Endothelial cell of umbilical vein (primary cell): ENCODE measurements around the gene SNX19. TPM values are rescaled to one million over a fixed set of nuclear protein-coding genes. Genes with fewer than 3 reads are reported as not detected.

Source experiments
- BruUV-seq: library from RNA; stranded (reverse); fragments of 400-500 nt; replicated peaks from 2 replicates; lab custom pipeline; 2021; lab: Mats Ljungman, UMichigan
- CTCF ChIA-PET: fragments of 300-600, 350-600 bp; sonication (Branson Sonifier 250); formaldehyde crosslinking; loops from one replicate; lab custom pipeline; 2021; ENCODE audit warnings: antibody characterized with exemption, inconsistent platforms; lab: Charles Lee
- POLR2A ChIA-PET: fragments of 300-600, 350-600 bp; sonication (Branson Sonifier 250); formaldehyde crosslinking; loops from one replicate; lab custom pipeline; 2021; ENCODE audit warnings: antibody characterized with exemption, inconsistent platforms; lab: Charles Lee
- DNase-seq: peaks from one replicate; pipeline ENCODE4 v3.0.0-alpha.2; 2011; ENCODE audit warnings: low read depth, low spot score
- FAIRE-seq: peaks from 2 replicates; lab custom pipeline; 2011; peaks lifted over from hg19 to GRCh38; lab: Jason Lieb, UNC
- H2AFZ ChIP-seq: 2 replicates; pipeline ENCODE4 v1.6.0; 2012; ENCODE audit warnings: low read depth, low read length, control low read depth, inconsistent platforms
- H3K27ac ChIP-seq: 2 replicates; pipeline ENCODE4 v1.5.1; 2011; ENCODE audit warnings: low read depth, mild to moderate bottlenecking, control low read depth, low read length, moderate library complexity; ENCODE audit not compliant: insufficient read depth
- H3K27me3 ChIP-seq, 2 experiments: 2 replicates each; pipeline versions ENCODE4 v1.6.0 to v1.6.1; 2011; ENCODE audit warnings: low read length in 2 of 2, mixed read lengths in 1 of 2; ENCODE audit not compliant: control insufficient read depth in 2 of 2, insufficient read depth in 2 of 2
- H3K36me3 ChIP-seq, 2 experiments: 2 replicates in 1 of 2; 3 replicates in 1 of 2; pipeline ENCODE4 v1.5.1; 2011; ENCODE audit warnings: low read length in 2 of 2, mild to moderate bottlenecking in 1 of 2, moderate library complexity in 1 of 2; ENCODE audit not compliant: control insufficient read depth in 2 of 2, insufficient read depth in 2 of 2; ENCODE audit errors: extremely low read depth in 1 of 2
- H3K4me1 ChIP-seq: 3 replicates; pipeline ENCODE4 v1.5.1; 2011; ENCODE audit warnings: mild to moderate bottlenecking, low read length; ENCODE audit not compliant: control insufficient read depth, insufficient read depth; ENCODE audit errors: extremely low read depth
- H3K4me2 ChIP-seq: 2 replicates; pipeline ENCODE4 v1.6.1; 2011; ENCODE audit warnings: low read length, control low read depth, mixed read lengths; ENCODE audit not compliant: insufficient read depth
- H3K4me3 ChIP-seq, 3 experiments: fragments of 200-600 bp in 1 of 3; sonication (generic), shearing (Covaris generic) in 1 of 3; replicated peaks in 1 of 3; 2 replicates each; pipeline ENCODE4 v1.5.1; 2011 to 2016; ENCODE audit warnings: control low read depth in 3 of 3, low read length in 3 of 3, mild to moderate bottlenecking in 2 of 3, inconsistent platforms in 1 of 3, low read depth in 1 of 3, moderate library complexity in 1 of 3; ENCODE audit not compliant: insufficient read depth in 1 of 3
- H3K79me2 ChIP-seq: 2 replicates; pipeline ENCODE4 v1.6.0; 2012; ENCODE audit warnings: low read length, inconsistent platforms; ENCODE audit not compliant: control insufficient read depth, insufficient read depth
- H3K9ac ChIP-seq: replicated peaks from 2 replicates; pipeline ENCODE3; 2011; ENCODE audit warnings: low read length, control low read depth; ENCODE audit not compliant: insufficient read depth; ENCODE audit errors: extremely low read depth
- H3K9me1 ChIP-seq: replicated peaks from 3 replicates; pipeline ENCODE4 v1.6.0; 2011; ENCODE audit warnings: mild to moderate bottlenecking, low read length; ENCODE audit not compliant: control insufficient read depth, insufficient read depth; ENCODE audit errors: extremely low read depth
- H3K9me3 ChIP-seq: replicated peaks from 2 replicates; pipeline ENCODE4 v1.5.1; 2012; ENCODE audit warnings: low read length, inconsistent platforms; ENCODE audit not compliant: control insufficient read depth, insufficient read depth
- H4K20me1 ChIP-seq: replicated peaks from 2 replicates; pipeline ENCODE3; 2011; ENCODE audit warnings: mild to moderate bottlenecking, low read length; ENCODE audit not compliant: control insufficient read depth, insufficient read depth; ENCODE audit errors: extremely low read depth
- CTCF ChIP-seq, 2 donors: IDR thresholded peaks; 1 replicate in 1 of 2; 2 replicates in 1 of 2; pipeline ENCODE4 v1.5.1; 2011; ENCODE audit warnings: low read length in 2 of 2, mild to moderate bottlenecking in 2 of 2, moderate library complexity in 2 of 2, control low read depth in 1 of 2, inconsistent platforms in 1 of 2, low read depth in 1 of 2; ENCODE audit not compliant: insufficient read depth in 1 of 2; ENCODE audit errors: extremely low read depth in 1 of 2
- EZH2 ChIP-seq: IDR thresholded peaks from 2 replicates; pipeline ENCODE4 v1.6.1; 2012; ENCODE audit warnings: borderline replicate concordance, low read depth, mild to moderate bottlenecking, moderate library complexity, low read length, inconsistent platforms; ENCODE audit not compliant: severe bottlenecking
- FOS ChIP-seq: IDR thresholded peaks from 2 replicates; pipeline ENCODE4 v1.6.1; 2011; ENCODE audit warnings: mild to moderate bottlenecking, low read length, moderate library complexity, borderline replicate concordance; ENCODE audit not compliant: insufficient read depth
- GATA2 ChIP-seq: IDR thresholded peaks from 2 replicates; pipeline ENCODE4 v1.7.0; 2011; ENCODE audit warnings: low read depth, mild to moderate bottlenecking, moderate library complexity, mixed read lengths, low read length; ENCODE audit not compliant: insufficient read length, insufficient read depth
- JUN ChIP-seq: IDR thresholded peaks from 2 replicates; pipeline ENCODE4 v1.6.1; 2011; ENCODE audit warnings: borderline replicate concordance, low read depth; ENCODE audit not compliant: insufficient read length, insufficient read depth
- MAX ChIP-seq: IDR thresholded peaks from 2 replicates; pipeline ENCODE4 v1.6.1; 2011; ENCODE audit not compliant: insufficient read depth, insufficient read length
- MYC ChIP-seq: IDR thresholded peaks from one replicate; pipeline ENCODE4 v1.6.1; 2011; ENCODE audit warnings: mild to moderate bottlenecking, low read depth, low read length
- POLR2A ChIP-seq: IDR thresholded peaks from 2 replicates; pipeline ENCODE4 v1.6.1; 2012; ENCODE audit warnings: low read depth, mild to moderate bottlenecking, control low read depth, low read length
- POLR2AphosphoS5 ChIP-seq: IDR thresholded peaks from 2 replicates; pipeline ENCODE4 v1.6.1; 2012; ENCODE audit warnings: low read depth, mild to moderate bottlenecking, control low read depth, low read length, moderate library complexity; ENCODE audit not compliant: insufficient read depth
- dilution Hi-C: fragments of 300-500 bp; cut with MboI; formaldehyde crosslinking; loops from one replicate; pipeline ENCODE4 v1.15.0; 2019; ENCODE audit warnings: low sequenced_read_pairs; ENCODE audit not compliant: extremely low pct_ligation_motif_present
- intact Hi-C: fragments of 100-400 bp; cut with micrococcal nuclease; formaldehyde crosslinking; loops from one replicate; pipeline ENCODE4 v1.10.0; 2022
- polyA plus RNA-seq, 4 experiments: library from polyadenylated mRNA; depleted of rRNA in 3 of 4; stranded (reverse) in 3 of 4; unstranded in 1 of 4; fragments of >200 nt; gene quantifications; 2 replicates each; pipeline versions ENCODE4 v1.2.1 to v1.2.3, GENCODE V29; 2011 to 2012; ENCODE audit warnings: missing spikeins in 1 of 4
- total RNA-seq: library from RNA; stranded (reverse); gene quantifications from 2 replicates; pipeline ENCODE4 v1.2.3, GENCODE V29; 2021

SNX19 gene
- total and polyA plus RNA-seq, 2 donors (not counting 3 experiments of a cell fraction or from before 2014, with no cell fraction given), result 37.4 to 49.8 TPM

- no peak overlapping the region for H3K27ac ChIP-seq
- H3K79me2 ChIP-seq, result no peaks in the 10 kb centered on the region
- H3K9me3 ChIP-seq, result no peaks in the 10 kb centered on the region
- no peak for TF ChIP-seq FOS
- no peak for TF ChIP-seq CTCF (IDR thresholded peaks at IDR 0.05; ENCODE audit: extremely low read depth in 1 of 2, insufficient read depth in 1 of 2, low read depth in 1 of 2, low read length in 2 of 2)
- no peak for TF ChIP-seq POLR2A
- TF ChIP-seq EZH2, result no peak
- no peak for TF ChIP-seq JUN
- TF ChIP-seq MYC, result no peak
- no peak for TF ChIP-seq GATA2
- no peak for TF ChIP-seq MAX
- no peak for TF ChIP-seq POLR2AphosphoS5
- no peak for DNase-seq
- no peak overlapping the region for H3K9ac ChIP-seq
- no peak overlapping the region for H3K4me2 ChIP-seq
- H3K4me1 ChIP-seq, result no peaks in the 10 kb centered on the region
- H4K20me1 ChIP-seq, result no peaks in the 10 kb centered on the region
- ChIA-PET CTCF (interaction anchor here (1.0 to 8.9 kb wide), 6 partner anchors 31 to 428 kb away, joined by 3 to 464 read pairs (median 5); partner anchors contain the start of genes ADAMTS15, ADAMTS8 and SNX19), POLR2A (no interaction called here)
- no peaks in the 10 kb centered on the region for H3K36me3 ChIP-seq
- H2AFZ ChIP-seq, result no peak overlapping the region
- H3K9me1 ChIP-seq, result no peaks in the 10 kb centered on the region
- dilution Hi-C loops (loop anchor here (25.0 kb wide), 1 partner anchor 423 kb away; the partner anchor contains the start of genes ADAMTS15 and ADAMTS8), intact Hi-C loops (loop anchor here (5.0 kb wide), 1 partner anchor 378 kb away; no protein-coding TSS in a partner anchor)
- no peaks in the 10 kb centered on the region for H3K27me3 ChIP-seq
- no TSS peak for BruUV-seq
- no peak for FAIRE-seq
- H3K4me3 ChIP-seq, result no peak overlapping the region
Observed at GRCh38 chr11:130859886-130860285, 56.4 kb downstream of the SNX19 start.
